Motor neuron (in vitro differentiated cells): ENCODE data around the gene PTGER1. TPM values are rescaled to one million over a fixed set of nuclear protein-coding genes. Genes with fewer than 3 reads are reported as not detected.

Source experiments
- ATAC-seq, 8 experiments: fragments of 200-7000 bp; cut with Tn5 transposase; replicated peaks in 6 of 8; 2 replicates each; pipeline ENCODE4 v1.8.0; 2021; ENCODE audit warnings: mild to moderate bottlenecking in 8 of 8, moderate library complexity in 8 of 8
- H3K27ac ChIP-seq, 2 donors: fragments of 250-450 bp; sonication (Bioruptor Pico); 2 replicates each; pipeline ENCODE4 v1.9.0; 2021; ENCODE audit warnings: antibody characterized with exemption in 2 of 2, mild to moderate bottlenecking in 2 of 2, moderate library complexity in 1 of 2
- H3K4me1 ChIP-seq, 2 donors: fragments of 250-450 bp; sonication (Bioruptor Pico); replicated peaks in 1 of 2; 2 replicates each; pipeline ENCODE4 v1.6.1; 2021; ENCODE audit warnings: antibody characterized with exemption in 2 of 2, mild to moderate bottlenecking in 2 of 2, moderate library complexity in 1 of 2
- H3K4me3 ChIP-seq, 5 donors: fragments of 250-450 bp; sonication (Bioruptor Pico); 2 replicates each; pipeline ENCODE4 v1.9.0; 2021; ENCODE audit warnings: antibody characterized with exemption in 5 of 5, mild to moderate bottlenecking in 5 of 5, moderate library complexity in 4 of 5
- WGBS, 10 experiments: fragments of 450-650 bp; shearing (Covaris generic); methylation state at CpG; one replicate each; pipeline ENCODE4 v1.0.0; 2022; 5-methylcytosine and 5-hydroxymethylcytosine counted together
- in situ Hi-C, 9 experiments: fragments of 400-800 bp; cut with MboI; loops; one replicate each; pipeline ENCODE4 v1.15.0; 2021; ENCODE audit warnings: low sequenced_read_pairs in 9 of 9, low pct_unique_long_range_greater_than_20kb in 2 of 9; ENCODE audit not compliant: unreplicated experiment in 9 of 9
- total RNA-seq, 8 experiments: library from RNA; unstranded; fragments of 300-600 nt; gene quantifications; 2 replicates each; pipeline versions ENCODE4 v1.2.3 to v1.2.4, GENCODE V29; 2022

The PTGER1 gene
- total RNA-seq: under 1 TPM in 2 of 8 experiments, not detected in 6; 0.11 to 0.24 TPM

- in situ Hi-C loops: no loop called here
- Histone ChIP-seq H3K27ac (no peak within 1 kb of the TSS), H3K4me1 (peaks cover 17 to 19% of the 10 kb centered on the region in 2 donors), H3K4me3 (no peak within 1 kb of the TSS)
- 0 to 44% (median 37%) methylated on average over 1 to 4 of the region's 33 CpGs; no CpG with 5 or more reads in 7 of the 10 experiments for WGBS, 10 experiments
- ATAC-seq: peak; percentile 32 to 57 (median 52)
These were observed at the start of gene PTGER1 for GRCh38 chr19:14475251-14476073. Gene PTGER1 (minus strand): TSS chr19:14475354. CDS start chr19:14474320, 1,034 bp downstream.

DNA sequence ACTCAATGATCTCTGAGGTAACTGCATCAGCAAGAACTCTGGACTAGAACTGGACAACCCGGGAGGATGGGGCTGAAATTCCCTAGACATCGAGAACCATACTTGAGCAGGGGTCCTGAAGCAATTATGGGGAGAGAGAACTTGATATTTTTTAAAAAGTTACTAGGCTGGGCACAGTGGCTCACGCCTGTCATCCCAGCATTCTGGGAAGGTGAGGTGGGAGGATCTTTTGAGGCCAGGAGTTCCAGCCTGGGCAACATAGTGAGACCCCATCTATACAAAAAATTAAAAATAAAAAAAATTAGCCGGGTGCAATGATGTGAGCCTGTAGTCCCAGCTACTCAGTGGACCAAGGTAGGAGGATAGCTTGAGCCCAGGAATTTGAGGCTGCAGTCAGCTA lies 45.4 kb upstream of the PTGER1 start:
- 80 to 100% (median 82%) methylated on average over 1 to 3 of the region's 4 CpGs; no CpG with 5 or more reads in 5 of the 10 experiments for WGBS, 10 experiments
- in situ Hi-C loops: no loop called here
- ATAC-seq: no peak
- no peak overlapping the region for H3K4me3 ChIP-seq
- no peak overlapping the region for H3K27ac ChIP-seq
- peaks cover 15 to 21% of the 10 kb centered on the region in 2 donors for H3K4me1 ChIP-seq

DNA sequence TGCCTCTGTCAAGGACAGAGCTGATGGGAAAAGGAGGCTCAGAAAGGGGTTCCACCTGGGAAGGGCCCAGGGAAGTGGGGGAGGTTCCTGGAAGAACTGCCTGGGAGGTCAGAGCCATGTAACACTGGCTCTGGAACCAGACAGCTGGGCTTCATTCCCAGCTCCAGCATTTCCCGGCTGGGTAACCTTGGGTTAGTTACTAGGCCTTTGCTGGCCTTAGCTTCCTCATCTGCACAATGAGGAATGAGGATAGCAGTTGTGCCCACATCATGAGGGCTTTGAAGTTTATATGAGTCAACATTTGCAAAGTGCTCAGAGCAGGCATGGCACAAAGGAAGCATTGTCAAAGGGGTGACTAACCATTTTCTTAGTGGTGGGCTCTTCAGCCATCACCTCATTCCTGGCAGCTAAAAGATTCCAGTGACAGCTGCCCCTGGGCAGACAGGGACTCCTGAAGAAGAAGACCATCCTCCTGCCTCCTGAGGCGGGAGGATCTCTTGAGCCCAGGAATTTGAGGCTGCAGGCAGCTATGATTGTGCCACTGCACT lies 44.8 kb upstream of the PTGER1 start:
- in situ Hi-C loops: no loop called here
- no peak overlapping the region for H3K27ac ChIP-seq
- ATAC-seq: peak in 1 of 8 experiments; percentile 0
- no peak overlapping the region for H3K4me3 ChIP-seq
- H3K4me1 ChIP-seq: peaks cover 15 to 21% of the 10 kb centered on the region in 2 donors
- 0% methylated on average over 1 of the region's 2 CpGs; no CpG with 5 or more reads in 8 of the 10 experiments for WGBS, 10 experiments

DNA sequence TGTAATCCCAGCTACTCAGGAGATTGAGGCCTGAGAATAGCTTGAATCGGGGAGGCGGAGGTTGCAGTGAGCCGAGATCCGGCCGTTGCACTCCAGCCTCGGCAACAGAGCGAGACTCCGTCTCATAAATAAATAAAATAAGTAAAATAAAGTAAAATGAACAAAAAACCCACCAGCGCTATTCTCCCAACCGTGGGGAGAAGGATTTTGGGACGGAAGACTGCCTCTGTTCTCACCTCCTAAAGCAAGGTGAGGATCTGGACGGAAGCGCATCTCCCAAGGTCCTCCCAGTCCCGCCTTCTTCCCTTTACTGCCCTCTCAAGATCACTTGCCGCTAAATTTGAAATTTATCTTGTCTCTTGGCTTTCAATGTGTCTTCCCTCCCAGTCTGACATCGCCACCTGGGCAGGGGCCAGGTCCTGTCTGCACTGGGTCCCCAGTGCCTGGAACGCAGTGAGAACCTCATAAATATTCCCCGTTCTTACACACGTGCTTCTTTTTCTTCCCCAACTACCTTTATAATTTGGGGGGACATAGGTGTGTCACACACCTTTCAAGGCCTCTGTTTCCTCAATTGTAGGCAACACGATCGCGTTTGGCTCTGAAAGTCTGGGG lies 44.2 kb upstream of the PTGER1 start:
- peaks cover 15 to 21% of the 10 kb centered on the region in 2 donors for H3K4me1 ChIP-seq
- in situ Hi-C loops: no loop called here
- ATAC-seq: no peak
- peak overlapping the region; percentile 74 to 78 for H3K27ac ChIP-seq
- 67 to 100% (median 96%) methylated on average over 1 to 12 of the region's 22 CpGs; no CpG with 5 or more reads in 1 of the 10 experiments for WGBS, 10 experiments
- peak overlapping the region in 1 of 5 donors; percentile 86 for H3K4me3 ChIP-seq

- no CpG with 5 or more reads among the region's 82 CpGs for WGBS, 10 experiments
- H3K4me1 ChIP-seq: peaks cover 15 to 21% of the 10 kb centered on the region in 2 donors
- H3K27ac ChIP-seq: peak within 1 kb of the TSS; percentile 82 to 91
- in situ Hi-C loops: no loop called here
- peak within 1 kb of the TSS; percentile 79 to 99 (median 86) for H3K4me3 ChIP-seq
- ATAC-seq: peak; percentile 53 to 78 (median 73)
These were observed 42.8 kb upstream of the PTGER1 start, which contains the start of gene DNAJB1 for GRCh38 chr19:14517840-14518505. Gene DNAJB1 (minus strand): TSS chr19:14518397. CDS start chr19:14518349, 48 bp downstream.

DNA sequence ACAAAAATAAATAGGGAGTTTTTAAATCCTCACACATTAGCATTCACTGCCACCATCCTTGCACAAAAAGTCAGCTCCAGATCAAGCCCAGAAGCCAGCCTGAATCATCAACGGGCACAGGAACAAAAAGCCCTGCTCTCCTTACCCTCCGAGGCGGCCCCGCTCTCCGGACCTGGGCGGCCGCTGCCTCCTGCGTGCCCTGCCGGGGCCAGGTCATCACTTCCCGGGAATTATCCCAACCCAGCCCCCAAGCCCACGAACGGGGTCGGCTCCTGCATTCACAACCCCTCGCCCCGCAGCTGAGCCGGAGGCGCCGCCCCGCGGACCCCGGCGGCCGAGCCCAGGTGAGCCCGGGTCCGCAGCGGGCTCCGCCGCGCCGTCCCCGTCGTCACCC lies 42.3 kb upstream of the PTGER1 start:
- Histone ChIP-seq H3K4me3 (peak overlapping the region; percentile 79 to 99 (median 86)), H3K4me1 (peaks cover 15 to 21% of the 10 kb centered on the region in 2 donors), H3K27ac (peak overlapping the region; percentile 82 to 91)
- ATAC-seq: no peak
- 0% methylated on average over 1 to 2 of the region's 32 CpGs; no CpG with 5 or more reads in 8 of the 10 experiments for WGBS, 10 experiments
- in situ Hi-C loops: no loop called here

DNA sequence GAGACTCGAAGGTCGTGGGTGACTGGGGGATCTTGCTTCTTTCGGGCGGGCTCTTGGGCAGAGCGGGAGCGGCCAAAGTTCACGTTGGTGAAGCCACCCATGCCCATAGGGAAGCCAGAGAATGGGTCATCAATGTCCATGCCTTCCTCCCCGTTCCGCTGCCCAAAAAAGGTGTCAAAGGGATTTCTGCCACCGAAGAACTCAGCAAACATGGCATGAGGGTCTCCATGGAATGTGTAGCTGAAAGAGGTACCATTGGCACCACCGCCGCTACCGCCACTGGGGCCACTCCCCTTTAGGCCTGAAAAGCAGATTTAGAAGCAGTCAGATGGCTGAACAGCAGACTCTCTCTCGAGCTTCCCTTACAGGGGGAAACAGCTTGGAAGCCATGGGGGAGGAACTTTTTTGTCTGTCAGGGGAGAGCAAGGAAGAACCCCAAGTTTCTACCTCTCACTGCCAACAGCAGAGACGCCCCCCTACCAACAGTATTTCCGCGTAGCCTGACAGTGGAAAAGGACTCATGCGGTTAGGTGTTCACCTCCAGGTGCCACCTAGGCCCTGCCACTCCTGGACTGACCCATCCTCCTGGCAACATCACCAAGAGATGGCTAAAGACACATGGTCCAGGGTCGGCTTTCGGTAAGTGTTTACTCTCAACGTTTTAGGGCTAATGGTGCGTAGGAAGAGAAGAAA lies 41.7 kb upstream of the PTGER1 start:
- H3K27ac ChIP-seq: no peak overlapping the region
- peak overlapping the region; percentile 79 to 99 (median 86) for H3K4me3 ChIP-seq
- peaks cover 15 to 21% of the 10 kb centered on the region in 2 donors for H3K4me1 ChIP-seq
- in situ Hi-C loops: no loop called here
- no peak for ATAC-seq
- WGBS, 10 experiments: 0 to 65% (median 14%) methylated on average over 2 to 16 of the region's 22 CpGs; no CpG with 5 or more reads in 2 of the 10 experiments

DNA sequence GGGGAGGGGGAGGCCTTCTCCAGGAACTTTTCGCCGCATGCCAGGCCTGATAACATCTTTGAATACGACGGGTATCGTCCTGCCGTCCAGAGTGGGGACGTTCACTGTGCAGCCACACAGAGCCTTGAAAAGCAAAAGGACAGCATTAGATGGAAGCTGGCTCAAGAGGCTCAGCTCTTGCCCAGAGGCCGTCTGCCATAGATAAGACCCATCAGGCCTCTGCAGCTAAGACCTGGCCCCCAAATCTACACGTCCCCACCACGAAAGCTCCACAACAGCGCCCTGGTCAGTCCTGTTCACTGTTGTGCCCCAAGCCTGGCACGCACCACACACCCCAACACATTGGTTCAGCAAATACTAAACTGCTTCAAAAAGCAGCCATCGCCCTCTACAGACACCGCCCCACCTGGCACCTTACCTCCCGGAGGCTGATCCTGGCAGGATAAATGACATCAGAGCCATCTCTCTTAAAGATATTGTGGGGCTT lies 40.9 kb upstream of the PTGER1 start:
- Histone ChIP-seq H3K27ac (no peak overlapping the region), H3K4me1 (peaks cover 15 to 24% of the 10 kb centered on the region in 2 donors), H3K4me3 (peak overlapping the region in 4 of 5 donors; percentile 79 to 99 (median 85))
- WGBS, 10 experiments: 0 to 100% (median 93%) methylated on average over 1 to 11 of the region's 15 CpGs; no CpG with 5 or more reads in 1 of the 10 experiments
- no peak for ATAC-seq
- in situ Hi-C loops: no loop called here

- in situ Hi-C loops: no loop called here
- H3K4me3 ChIP-seq: peak overlapping the region in 2 of 5 donors; percentile 86 to 99
- H3K4me1 ChIP-seq: peaks cover 16 to 29% of the 10 kb centered on the region in 2 donors
- WGBS, 10 experiments: 67 to 100% (median 97%) methylated on average over 1 to 5 of the region's 8 CpGs; no CpG with 5 or more reads in 4 of the 10 experiments
- ATAC-seq: no peak
- no peak overlapping the region for H3K27ac ChIP-seq
These were observed 40.4 kb upstream of the PTGER1 start for GRCh38 chr19:14515501-14516047.

GRCh38 chr19:14514215-14514863 lies 39.2 kb upstream of the PTGER1 start:
- Histone ChIP-seq H3K27ac (no peak overlapping the region), H3K4me3 (no peak overlapping the region), H3K4me1 (peaks cover 17 to 36% of the 10 kb centered on the region in 2 donors)
- in situ Hi-C loops: no loop called here
- peak in 1 of 8 experiments; percentile 0 for ATAC-seq
- 79 to 100% (median 92%) methylated on average over 1 to 4 of the region's 8 CpGs; no CpG with 5 or more reads in 5 of the 10 experiments for WGBS, 10 experiments

DNA sequence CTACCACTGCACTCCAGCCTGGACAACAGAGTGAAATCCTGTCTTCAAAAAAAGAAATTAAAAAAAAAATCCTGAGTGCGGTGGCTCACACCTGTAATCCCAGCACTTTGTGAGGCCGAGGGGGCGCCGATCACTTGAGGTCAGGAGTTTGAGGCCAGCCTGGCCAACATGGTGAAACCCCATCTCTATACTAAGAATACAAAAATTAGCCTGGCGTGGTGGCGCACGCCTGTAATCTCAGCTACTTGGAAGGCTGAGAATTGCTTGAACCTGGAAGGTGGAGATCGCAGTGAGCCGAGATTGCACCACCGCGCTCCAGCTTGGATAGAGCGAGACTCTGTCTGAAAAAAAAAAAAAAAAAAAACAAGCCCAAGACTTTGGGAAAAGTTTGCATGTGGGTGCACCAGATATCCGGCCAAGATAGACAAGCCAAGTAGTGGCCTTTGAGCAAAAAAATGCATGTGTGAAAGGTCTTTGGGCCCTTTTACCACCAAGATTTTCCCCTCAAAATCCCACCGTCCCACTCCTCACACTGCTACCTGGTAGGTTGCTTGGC lies 37.3 kb upstream of the PTGER1 start:
- Histone ChIP-seq H3K4me3 (no peak overlapping the region), H3K27ac (no peak overlapping the region), H3K4me1 (peaks cover 13 to 43% of the 10 kb centered on the region in 2 donors)
- 80 to 100% (median 95%) methylated on average over 1 to 11 of the region's 14 CpGs; no CpG with 5 or more reads in 1 of the 10 experiments for WGBS, 10 experiments
- no peak for ATAC-seq
- in situ Hi-C loops: no loop called here
